AG09309 (cell line): ENCODE measurements around the gene AHRR.

Experiments
- DNase-seq: peaks from one replicate; pipeline ENCODE4 v3.0.0-alpha.2; 2010; ENCODE audit warnings: low read depth
- H3K4me3 ChIP-seq: 2 replicates; pipeline ENCODE4 v1.5.1; 2011; ENCODE audit warnings: mild to moderate bottlenecking, low read depth, low read length, moderate library complexity; ENCODE audit not compliant: control insufficient read depth
- CTCF ChIP-seq: IDR thresholded peaks from 2 replicates; pipeline ENCODE4 v1.5.1; 2011; ENCODE audit warnings: mild to moderate bottlenecking, low read depth, low read length, inconsistent platforms; ENCODE audit not compliant: insufficient read depth, control insufficient read depth; ENCODE audit errors: missing control alignments

AHRR gene

DNA sequence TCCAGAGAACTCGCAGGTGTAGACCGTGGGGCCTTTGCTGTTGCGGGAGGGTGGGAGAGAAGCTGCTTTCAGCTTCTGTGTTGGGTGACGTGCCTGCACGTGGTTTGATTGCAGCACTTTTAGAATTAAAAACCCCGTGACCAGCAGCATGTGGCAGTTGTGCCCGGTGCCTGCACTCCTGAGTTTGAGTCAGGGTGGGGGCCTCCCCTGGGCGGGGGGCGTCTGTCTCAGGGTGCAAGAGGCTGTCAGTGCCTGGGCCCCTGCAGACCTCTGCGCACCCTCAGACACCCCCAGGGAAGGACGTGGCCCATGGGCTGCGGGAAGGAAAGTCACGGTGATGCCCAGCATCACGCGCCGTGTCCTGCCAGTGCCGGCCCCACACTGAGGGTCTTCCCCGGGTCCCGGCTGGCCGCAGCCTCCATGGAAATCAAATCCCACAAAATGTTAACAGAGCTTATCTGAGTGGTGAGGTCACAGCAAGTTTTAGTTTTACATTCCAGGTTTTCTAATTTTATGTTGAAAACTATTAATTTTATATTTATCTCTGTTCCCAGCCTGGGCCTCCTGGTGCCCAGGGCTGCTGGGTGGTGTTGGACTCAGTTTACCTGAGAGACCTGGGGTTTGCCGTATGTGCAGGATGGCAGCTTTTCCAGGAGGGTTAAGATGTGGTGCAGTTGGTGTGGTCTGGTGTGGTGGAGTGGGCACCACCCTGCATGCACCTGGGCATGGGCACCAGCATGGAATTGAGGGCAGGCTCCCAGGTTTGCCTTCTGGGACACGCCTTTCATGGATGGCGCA is 33.3 kb downstream of the AHRR start:
- DNase-seq: no peak
- TF ChIP-seq CTCF: no peak

DNA sequence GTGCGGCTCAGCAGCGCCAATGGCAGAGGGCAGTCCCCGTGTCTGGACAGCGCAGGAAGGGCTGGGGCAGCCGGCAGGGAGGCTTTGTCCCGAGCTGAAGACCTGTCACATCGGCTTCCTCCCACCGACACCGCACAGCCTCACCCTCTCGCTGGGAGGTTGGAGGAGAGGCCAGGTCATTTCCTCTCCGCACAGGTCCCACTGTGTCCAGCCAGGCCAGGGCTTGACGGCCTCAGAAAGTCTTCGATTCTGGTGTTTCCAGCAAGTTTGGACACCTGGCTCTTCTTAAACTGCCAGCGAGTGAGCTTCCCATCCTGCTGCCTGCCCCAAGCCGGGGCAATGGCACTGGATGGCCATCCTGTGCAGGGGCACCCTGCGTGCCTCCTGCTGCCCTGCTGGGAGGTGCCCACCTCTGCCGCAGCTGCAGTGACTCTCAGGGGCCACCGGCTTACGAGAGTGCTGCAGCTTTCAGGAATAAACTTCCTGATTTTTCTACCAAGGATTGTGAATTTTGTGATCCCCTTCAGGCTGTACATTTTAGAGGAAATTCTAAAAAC is 33.9 kb downstream of the AHRR start:
- no peak overlapping the region for H3K4me3 ChIP-seq
- no peak for DNase-seq
- TF ChIP-seq CTCF: no peak

More for the DNA sequence above, 33.3 kb downstream of the AHRR start:
- H3K4me3 ChIP-seq: no peak overlapping the region

DNA sequence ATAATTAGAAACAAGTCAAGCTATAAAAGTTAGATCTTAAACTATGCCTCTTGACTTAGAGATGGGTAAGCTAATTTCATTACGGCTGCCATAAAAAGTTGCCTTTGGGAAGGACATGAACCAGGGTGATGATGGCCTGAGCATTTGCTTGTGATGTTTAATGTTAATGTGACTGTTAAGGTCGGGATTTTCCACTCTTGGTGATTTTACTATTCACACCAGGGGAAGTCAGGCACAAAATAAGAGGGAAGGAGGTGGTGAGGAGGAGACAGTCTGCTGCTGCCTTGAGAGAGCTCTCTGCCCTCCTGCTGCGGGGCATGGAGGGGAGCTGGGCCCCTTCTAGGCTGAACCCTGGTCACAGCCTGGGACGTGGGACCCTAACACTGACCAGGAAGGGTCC is 34.4 kb downstream of the AHRR start:
- TF ChIP-seq CTCF: no peak
- H3K4me3 ChIP-seq: no peak overlapping the region
- no peak for DNase-seq

- no peak overlapping the region for H3K4me3 ChIP-seq
- no peak for DNase-seq
- TF ChIP-seq CTCF: no peak
These were observed 37.9 kb downstream of the AHRR start for GRCh38 chr5:359301-359897.

DNA sequence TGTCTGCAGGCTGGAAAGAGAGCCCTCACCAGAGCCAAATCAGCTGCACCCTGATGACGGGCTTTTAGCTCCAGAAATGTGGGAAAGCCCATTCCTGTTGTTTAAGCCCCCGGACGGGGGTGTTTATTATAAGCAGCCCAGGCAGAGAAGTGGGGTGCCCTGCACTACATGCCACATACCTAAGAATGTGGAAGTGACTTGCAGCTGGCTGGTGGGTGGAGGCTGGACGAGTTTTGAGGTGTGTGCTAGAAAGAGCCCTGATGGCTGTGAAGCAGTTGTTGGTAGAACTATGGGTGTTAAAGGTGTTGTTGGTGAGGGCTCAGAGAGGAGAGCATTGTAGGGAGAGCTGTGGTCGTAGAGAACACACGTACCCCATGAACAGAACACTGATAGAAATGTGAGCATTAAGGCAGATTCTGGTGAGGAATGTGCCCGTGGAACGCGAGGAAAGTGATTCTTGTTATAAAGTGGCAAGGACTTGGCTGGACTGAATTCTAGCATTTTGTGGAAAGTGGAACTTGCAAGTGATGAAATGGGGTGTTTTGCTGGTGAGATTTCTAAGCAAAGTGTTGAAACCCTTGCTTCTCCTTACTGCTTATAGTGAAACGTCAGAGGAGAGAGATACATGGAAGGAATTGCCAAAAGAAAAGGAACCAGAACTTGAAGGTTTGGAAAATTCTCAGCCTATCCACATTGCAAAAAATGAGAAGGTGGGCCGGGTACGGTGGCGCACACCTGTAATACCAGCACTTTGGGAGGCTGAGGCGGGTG is 38.9 kb downstream of the AHRR start:
- no peak for TF ChIP-seq CTCF
- H3K4me3 ChIP-seq: no peak overlapping the region
- no peak for DNase-seq

DNA sequence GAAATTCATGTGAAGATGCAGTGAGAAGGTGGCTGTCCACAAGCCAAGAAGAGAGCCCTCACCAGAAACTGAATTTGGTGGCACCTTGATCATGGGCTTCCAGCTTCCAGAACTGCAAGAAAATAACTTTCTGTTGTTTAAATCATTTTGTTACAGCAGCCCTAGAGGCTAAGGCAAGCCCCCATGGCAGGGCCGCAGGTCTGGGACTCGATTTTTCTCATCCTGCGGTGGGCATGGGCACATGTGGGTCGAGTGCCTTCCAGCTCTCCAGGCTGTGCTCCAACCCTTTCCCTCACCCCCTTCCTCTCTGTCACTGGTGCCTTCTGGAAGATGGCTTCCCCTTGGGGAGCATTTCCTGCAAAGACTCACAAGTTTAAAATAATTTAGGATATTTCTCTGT is 40.7 kb downstream of the AHRR start:
- no peak overlapping the region for H3K4me3 ChIP-seq
- DNase-seq: no peak
- TF ChIP-seq CTCF: no peak
